ENCODE measurements around the gene EPG5.

DNA sequence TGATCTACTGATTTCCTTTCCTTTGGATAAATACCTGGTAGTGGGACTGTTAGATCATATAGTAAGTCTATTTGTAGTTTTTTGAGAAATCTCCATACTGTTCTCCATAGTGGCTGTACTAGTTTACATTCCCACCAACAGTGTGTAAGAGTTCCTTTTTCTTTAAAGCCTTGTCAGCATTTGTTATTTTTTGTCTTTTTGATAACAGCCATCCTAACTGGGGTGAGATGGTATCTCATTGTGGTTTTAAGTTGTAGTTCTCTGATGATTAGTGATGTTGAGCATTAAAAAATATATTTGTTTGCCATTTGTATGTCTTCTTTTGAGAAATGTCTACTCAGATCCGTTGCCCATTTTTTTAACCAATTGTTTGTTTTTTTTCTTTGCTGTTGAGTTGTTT is 33.9 kb upstream of the EPG5 start:
- TF ChIP-seq, protein P1, sequence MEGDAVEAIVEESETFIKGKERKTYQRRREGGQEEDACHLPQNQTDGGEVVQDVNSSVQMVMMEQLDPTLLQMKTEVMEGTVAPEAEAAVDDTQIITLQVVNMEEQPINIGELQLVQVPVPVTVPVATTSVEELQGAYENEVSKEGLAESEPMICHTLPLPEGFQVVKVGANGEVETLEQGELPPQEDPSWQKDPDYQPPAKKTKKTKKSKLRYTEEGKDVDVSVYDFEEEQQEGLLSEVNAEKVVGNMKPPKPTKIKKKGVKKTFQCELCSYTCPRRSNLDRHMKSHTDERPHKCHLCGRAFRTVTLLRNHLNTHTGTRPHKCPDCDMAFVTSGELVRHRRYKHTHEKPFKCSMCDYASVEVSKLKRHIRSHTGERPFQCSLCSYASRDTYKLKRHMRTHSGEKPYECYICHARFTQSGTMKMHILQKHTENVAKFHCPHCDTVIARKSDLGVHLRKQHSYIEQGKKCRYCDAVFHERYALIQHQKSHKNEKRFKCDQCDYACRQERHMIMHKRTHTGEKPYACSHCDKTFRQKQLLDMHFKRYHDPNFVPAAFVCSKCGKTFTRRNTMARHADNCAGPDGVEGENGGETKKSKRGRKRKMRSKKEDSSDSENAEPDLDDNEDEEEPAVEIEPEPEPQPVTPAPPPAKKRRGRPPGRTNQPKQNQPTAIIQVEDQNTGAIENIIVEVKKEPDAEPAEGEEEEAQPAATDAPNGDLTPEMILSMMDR (IDR thresholded peaks at IDR 0.05) = no peak
- TF ChIP-seq POLR2A (IDR thresholded peaks at IDR 0.05) = no peak
